Endometrial microvascular endothelial cells (primary cell): ENCODE data around the gene NOXA1. TPM values are rescaled to one million over a fixed set of nuclear protein-coding genes. Genes with fewer than 3 reads are reported as not detected.
"Not testable (repeated sequence)": the region's sequence is repeated elsewhere in the genome, so short reads cannot be mapped to it uniquely, and the experiment has no call there.

Experiments
- in situ Hi-C: cut with HindIII; loops from 2 replicates; pipeline ENCODE4 v1.10.0; 2017; ENCODE audit warnings: low sequenced_read_pairs, low pct_unique_long_range_greater_than_20kb; ENCODE audit errors: inconsistent ontology term
- total RNA-seq: library from RNA; depleted of rRNA; stranded (reverse); fragments of >200 nt; gene quantifications from one replicate; pipeline ENCODE4 v1.2.3, GENCODE V29; 2015; ENCODE audit errors: inconsistent ontology term

The NOXA1 gene
- total RNA-seq, 1 donor from 2014 or later = 0.74 TPM

DNA sequence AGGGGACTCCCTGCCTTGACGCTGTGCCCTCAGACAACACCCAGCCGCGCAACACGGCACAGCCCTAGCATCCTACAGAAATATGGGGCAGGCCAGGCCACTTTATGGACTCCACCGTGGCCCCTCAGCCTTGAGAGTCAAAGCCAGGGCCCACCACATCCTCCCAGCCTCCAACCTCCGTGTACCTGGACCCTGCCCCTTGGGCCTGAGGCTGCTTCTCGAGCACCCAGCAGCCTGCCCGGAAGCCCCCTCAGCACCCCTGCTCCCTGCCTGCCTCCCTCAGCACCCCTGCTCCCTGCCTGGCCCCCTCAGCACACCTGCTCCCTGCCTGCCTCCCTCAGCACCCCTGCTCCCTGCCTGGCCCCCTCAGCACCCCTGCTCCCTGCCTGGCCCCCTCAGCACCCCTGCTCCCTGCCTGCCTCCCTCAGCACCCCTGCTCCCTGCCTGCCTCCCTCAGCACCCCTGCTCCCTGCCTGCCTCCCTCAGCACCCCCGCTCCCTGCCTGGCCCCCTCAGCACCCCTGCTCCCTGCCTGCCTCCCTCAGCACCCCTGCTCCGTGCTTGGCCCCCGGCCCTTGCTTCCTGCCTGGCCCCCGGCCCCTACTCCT lies 36.6 kb upstream of the NOXA1 start:
- in situ Hi-C loops = not testable (repeated sequence)

DNA sequence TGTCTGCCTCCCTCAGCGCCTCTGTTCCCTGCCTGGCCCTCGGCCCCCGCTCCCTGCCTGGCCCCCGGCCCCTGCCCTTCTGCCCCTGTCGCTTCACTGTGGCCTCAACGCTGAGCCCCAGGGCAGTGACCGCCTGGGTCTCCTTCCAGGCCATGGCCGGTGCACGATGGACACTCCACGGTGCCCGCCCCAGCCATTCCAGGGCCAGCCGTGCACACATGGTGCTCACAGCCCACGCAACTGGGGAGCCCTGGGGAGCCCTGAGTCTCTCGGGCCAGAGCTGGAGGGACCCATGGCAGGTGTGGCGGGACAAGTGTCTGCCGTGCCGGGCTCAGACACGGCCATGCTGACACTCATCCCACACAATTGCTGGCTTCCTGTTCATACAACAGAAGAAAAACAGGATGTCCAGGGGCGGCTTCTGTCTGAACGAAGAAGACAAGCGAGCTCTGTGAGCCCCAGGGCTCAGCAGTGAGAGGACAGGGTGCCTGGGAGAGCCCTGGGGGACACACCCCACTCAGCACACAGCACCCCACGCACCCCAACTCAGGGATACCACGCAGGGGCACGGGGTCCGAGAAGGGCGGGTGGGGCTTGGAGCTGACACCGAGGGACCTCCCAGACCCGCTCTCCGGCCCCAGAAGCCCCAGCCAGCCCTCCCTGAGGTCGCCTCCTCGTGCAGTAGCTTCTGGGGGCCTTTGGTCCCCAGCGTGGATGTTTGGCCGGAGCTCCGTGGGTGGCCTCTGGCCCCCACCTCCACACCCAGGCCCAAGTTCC lies 35.9 kb upstream of the NOXA1 start:
- in situ Hi-C loops = no loop called here

DNA sequence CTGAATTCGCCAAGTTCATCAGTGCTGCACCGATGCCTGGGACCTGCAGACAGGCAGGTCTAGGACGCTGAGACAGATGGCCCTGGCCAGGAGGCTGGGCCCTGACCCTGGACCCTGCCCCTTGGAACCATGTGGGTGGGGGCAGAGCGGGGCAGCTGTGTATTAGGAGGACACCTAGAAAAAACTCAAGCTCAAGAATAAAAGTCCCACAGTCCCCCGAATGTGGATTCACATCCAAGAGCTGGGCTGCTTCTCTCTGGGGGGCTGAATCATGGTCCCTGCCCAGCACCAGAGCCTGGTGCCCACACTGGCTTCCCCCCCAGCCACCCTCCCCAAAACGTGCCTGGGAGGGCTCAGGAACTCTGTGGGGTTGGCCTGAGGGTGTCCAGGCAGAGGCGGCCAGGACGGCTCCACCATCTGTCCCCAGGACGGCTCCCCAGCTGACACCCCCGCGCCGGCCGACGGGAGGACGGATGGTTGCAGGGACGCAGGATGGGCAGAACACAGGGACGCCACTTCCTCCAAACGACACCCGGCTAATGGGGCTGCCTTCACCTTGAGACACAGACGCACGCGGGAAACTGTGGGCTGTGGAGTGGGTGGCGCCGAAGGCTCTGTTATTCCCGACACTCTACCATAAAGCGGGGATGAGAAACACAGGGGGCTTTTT lies 35.2 kb upstream of the NOXA1 start:
- in situ Hi-C loops = no loop called here

DNA sequence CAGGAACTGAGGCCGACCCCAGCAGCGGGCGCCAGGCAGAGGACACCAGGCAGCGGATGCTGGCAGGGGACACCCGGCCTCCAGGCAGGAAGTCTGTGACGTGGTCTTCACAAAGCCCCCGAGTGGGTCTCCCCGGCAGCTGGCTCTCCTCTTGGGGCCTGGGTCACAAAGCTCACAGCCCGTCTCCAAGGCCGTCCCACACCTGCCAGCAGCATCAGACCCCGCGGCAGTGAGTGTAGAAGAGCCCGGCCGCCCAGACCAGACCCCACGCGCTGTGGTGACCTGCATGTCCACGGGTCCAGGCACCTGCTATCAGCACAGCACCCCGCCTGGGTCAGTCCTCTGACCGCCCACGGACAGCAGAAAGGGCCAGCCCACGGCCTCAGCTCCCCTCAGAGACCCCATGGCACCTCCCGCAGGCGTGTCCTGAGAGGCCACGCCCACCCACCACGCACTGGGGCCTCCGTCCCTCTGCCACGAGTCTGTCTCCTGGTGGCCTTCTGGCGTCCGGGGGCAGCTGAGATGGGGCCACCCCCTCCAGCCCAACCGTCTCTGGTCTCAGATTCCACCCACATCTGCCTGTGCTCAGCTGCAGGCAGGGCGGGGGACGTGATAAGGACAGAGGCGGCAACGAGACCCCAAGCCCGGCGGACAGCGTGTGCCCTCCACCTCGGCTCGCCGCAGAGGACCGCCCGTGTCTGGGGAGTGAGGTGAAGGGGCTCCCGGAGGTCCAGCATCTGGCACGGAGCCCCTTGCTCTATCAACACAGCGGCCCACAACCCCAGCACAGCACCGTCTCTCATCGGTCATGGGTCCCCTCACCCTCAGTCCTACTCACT lies 34.4 kb upstream of the NOXA1 start:
- in situ Hi-C loops = no loop called here

DNA sequence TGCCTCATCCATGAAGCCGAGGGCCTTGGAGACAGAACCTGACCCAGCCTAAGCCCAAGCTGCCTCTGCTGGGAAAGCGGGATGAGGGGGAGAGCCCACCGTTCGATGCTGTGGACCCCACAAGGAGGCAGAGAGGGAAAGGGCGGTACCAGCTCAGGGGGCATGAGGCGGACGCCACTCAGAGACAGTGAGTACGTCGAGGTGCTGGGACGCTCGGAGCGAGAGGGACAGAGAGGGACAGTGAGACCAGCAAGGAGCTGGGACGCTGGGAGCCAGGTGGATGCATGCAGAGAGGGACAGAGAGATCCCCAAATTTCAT lies 33.8 kb upstream of the NOXA1 start:
- in situ Hi-C loops = no loop called here

DNA sequence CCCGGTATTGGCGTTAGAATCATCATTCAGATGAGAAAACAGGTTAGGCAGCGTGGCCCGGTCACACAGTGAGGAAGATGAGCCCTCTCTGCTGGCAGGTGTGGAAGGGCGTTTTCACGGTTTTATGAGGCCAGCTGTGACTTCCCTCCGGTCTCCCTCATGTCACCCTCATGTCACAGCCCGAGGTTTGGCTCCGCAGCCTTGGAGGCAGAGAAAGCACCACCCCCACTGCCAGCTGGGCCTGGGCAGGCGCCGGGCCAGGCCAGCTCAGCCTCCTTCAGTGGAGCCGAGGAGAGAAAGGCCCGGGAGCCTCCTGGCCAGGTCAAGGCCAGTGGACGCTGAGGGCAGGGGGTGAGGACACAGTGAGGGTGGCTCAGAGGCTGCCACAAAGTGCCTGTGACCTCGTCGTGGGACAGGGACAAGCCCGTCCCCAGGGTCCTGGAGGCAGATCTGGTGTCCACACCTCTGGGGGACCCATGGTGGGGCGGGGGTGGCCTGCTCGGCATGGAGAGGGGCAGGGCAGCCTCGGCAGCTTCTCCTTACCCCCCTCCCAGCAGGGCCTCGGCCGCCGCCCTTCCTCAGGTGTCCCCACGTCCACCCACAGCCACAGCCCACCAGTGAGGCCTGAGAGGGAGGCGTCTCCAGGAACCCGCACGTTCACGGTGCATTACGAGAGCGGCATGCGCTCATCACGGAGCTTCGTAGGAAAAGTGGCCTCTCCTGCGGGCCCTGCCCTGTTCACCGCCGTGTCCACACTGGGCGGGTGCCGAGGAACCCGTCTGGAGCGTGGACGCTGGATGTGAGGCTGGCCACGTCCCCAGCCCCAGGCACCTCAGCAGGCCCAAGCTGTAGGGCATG lies 32.4 kb upstream of the NOXA1 start:
- in situ Hi-C loops = no loop called here

DNA sequence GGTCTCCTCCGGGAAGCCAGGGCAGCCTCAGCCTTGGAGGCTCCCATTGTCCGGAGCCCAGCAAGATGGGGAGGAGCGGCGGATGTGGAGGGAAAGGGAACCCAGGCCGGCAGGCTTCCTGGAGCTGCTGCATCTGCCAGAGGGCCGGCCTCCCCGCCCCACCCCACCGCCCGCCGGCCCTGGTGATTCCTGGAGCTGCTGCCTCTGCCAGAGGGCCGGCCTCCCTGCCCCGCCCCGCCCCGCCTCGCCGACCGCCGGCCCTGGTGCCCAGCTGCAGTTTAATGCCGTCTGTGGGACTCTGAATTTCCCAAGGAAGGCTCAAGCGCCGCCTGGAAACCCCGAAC lies 31.8 kb upstream of the NOXA1 start:
- in situ Hi-C loops = no loop called here

DNA sequence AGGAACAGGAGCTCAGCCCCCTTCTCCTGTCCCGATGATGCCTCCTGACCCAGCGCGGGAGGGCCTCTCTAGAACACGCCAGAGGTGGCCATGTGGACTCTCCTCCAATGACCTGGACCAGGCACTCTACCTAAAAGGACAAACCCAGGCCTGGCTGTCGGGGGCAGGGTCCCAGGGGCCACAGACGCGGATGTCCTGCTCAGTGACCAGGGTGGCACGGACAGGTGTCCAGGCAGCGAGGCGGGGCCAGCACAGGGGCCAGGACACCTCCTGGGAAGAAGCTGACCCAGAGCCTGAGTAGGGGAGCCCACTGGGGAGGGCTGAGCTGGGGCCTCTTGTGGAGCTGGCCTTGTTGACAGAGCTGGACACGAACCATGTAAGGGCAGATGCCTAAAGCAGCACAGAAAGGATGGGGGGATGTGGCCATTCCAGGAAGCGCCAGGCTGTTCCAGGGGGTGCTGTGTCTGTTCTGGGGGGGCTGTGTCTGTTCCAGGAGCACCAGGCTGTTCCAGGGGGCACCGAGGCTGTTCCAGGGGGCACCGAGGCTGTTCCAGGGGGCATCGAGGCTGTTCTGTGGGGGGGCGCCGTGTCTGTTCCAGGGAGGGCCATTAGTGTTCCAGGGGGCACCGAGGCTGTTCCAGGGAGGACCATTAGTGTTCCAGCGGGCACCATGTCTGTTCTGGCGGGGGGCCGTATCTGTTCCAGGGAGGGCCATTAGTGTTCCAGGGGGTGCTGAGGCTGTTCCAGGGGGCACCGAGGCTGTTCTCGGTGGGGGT lies 30.8 kb upstream of the NOXA1 start:
- in situ Hi-C loops = no loop called here

DNA sequence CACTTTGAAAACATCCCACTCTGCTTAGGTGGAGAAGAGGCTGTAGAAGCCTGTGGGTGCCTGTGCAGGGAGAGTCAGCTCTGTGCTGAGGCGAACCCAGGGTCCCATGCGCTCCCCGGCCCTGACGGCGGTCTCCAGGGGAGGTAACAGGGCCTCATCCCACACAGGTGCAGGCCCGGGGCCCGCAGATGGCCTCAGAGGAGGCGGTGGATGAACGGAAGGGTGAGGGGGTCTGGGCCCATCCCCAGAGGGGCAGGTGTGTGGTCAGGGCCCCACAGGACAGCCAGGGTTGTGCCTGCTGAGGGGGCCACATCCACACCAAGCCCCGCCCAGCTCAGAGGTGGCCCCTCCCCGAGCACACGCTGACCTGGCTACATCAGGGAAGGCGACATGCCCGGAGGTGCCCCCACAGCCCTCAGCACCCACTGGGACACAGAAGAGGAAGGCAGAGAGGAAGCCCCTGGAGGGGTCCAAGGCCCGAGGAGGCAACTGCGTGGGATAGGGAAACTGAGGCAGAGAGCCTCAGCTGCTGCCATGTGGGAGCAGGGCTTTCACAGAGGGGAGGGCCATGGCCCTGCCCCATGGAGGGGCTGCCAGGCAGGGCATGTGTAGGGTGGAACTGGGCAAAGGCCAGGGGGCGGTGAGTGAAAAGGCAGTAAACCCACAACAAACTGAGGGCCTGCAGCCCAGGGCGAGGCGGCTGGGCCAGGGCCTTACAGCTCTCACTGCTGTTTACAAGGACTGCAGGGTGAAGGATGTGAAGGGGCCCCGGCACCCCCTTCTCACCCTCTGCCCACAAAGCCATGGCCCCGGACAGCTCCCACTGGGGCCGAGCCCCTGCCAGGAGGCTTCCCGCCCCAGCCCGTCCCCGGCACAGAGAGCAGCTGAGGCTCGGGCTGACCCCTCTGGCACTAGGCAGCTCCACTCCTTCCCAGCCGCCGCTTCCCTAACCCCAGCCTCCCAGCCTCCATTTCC lies 29.7 kb upstream of the NOXA1 start:
- in situ Hi-C loops = no loop called here

DNA sequence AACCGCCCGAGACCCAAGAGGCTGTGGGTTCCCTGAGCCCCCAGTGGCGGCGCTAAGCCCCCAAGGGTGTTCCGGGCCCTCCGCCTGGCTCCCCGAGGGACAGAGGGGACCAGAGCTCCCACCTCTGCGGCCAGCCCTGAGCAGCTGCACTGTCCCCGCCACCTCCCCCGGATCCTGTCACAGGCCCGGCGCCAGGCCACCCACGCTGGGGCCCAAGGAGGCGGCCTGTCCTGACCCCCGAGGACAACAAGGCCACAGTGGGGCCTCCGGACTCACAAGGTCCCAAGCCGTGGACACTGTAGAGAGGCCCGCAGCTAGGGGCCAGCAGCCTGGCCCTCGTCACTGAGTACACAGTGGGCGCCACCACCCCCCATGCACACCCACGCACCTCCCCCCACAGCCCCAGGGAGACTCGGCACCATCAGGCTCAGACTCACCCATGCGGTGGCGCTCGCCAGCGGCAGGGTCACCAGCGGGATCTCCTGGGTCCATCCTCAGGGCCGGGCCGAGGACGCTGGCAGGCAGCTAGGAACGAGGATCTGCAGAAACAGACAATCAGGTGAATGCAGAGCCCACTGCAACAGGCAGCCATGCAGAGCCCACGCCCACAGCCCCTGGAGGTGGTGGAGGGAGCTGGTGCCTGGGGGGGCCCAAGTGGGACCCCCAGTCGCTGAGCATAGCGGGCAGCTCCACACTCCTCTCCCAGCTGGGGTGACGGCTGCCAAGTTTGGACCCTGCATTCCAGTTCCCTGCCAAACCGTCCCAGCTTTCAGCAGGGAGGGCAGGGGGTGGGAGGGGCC lies 28.1 kb upstream of the NOXA1 start:
- in situ Hi-C loops = no loop called here

DNA sequence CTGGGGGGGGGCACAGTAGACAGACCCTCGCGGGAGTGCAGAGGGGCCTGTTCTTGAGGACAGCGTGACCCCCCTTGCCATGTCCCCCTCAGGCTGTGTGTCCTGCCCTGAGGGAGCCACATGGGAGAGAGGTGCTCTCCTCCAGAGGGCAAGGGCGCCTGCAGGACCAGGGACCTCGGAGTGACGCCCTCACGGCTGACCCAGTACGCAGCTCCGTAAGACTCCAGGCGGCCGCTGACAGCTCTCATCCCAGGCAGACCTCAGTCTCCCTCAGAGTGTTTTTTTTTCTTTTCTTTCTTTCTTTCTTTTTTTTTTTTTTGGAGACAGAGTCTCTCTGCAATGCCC lies 27.6 kb upstream of the NOXA1 start:
- in situ Hi-C loops = no loop called here

DNA sequence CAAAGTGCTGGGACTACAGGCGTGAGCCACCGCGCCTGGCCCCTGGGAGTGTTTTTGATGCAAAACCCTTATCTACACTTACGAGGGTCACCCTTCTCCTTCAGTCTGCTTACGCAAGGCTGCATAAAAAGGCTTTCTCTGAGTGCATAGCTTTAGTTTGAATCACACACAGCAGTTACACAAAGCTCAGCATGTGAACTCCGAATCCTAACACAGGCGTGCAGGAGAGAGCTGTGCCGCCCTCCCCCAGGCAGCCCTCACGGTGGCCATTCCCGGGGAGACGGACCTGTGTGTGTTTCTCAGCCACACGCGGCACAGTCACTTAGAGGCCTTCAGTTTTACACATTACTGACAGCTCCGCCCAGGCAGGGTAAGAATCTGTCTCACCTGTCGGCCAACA lies 27.0 kb upstream of the NOXA1 start:
- in situ Hi-C loops = no loop called here

DNA sequence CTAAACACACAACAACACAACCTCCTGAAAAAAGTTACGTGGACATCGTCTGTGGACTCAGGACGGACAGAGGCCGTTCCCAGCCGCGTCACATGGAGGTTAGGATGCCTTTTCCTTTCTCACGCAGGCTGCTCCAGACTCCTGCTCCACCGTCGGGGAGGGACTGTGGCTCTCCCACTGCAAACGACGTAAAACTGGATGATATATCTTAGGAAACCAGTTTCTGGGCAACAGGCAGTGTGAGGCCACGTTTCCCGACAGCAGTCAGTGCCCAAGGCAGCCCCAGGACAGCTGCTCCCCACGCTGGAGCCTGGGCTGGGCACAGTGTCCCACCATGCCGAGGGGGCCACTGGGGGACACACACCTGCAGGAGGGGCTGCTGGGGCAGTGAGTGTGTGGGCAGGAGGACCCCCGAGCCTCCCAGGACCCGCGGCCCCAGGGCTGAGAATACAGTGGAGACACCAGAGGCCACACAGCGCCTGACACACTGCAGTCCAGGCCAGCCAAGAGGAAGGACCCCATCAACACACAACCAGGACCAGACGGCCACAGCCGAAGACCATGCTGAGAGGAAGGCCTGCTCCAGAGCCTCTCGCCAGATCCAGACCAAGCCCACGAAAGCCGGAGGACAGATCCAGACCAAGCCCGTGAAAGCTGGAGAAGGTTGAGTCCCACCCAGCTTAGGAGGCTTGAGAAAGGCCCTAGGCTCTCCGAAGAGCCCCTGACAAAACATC lies 26.4 kb upstream of the NOXA1 start:
- in situ Hi-C loops = no loop called here

DNA sequence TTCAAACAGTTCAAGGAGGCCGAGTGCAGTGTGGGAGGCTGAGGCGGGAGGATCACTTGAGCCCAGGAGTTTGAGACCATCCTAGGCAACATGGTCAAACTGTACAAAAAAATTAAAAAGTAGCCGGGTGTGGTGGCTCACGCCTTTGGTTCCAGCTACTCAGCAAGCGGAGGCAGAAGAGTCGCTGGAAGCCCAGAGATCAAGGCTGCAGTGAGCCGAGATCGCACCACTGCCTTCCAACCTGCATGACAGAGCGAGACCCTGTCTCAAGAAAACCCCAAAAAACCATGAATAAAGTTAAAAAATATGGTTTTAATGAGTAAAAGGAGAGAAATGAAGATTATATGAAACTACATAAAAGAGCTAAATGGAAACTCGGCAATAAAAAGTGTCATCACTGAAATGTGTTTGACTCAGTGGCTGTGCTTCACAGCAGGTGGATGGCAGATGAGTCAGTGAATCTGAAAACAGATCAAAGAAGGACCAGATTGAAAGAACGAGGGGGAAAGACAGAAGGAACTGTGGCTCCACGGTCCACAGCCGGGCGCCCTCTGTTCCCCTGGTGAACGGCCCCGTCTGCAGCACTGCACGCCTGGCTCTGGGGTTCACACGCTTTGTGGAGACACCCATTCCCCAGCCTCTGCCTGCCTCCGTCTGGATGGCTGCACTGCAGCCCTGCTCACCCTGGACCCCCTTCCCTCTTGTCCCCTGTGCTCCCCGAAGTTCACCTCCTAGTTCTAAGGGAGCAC lies 25.3 kb upstream of the NOXA1 start:
- in situ Hi-C loops = no loop called here
